Bronchial epithelial cell (primary cell): ENCODE results near the gene CADPS2. TPM values are rescaled to one million over a fixed set of nuclear protein-coding genes. Genes with fewer than 3 reads are reported as not detected.

ENCODE experiments used
- DNase-seq: peaks from one replicate; pipeline ENCODE4 v3.0.0-alpha.2; 2010; ENCODE audit warnings: low read depth
- FAIRE-seq: peaks from 2 replicates; lab custom pipeline; 2011; peaks lifted over from hg19 to GRCh38; lab: Jason Lieb, UNC
- H3K27me3 ChIP-seq: 2 replicates; pipeline ENCODE4 v1.5.1; 2011; ENCODE audit warnings: low read length; ENCODE audit not compliant: control insufficient read depth, insufficient read depth
- H3K36me3 ChIP-seq: 2 replicates; pipeline ENCODE4 v1.5.1; 2011; ENCODE audit warnings: low read length; ENCODE audit not compliant: control insufficient read depth, insufficient read depth
- H3K4me3 ChIP-seq: 2 replicates; pipeline ENCODE4 v1.5.1; 2011; ENCODE audit warnings: mild to moderate bottlenecking, low read depth, low read length, control low read depth
- CTCF ChIP-seq: IDR thresholded peaks from 2 replicates; pipeline ENCODE4 v1.5.1; 2011; ENCODE audit warnings: mild to moderate bottlenecking, moderate library complexity, low read length, control low read depth, inconsistent platforms; ENCODE audit not compliant: insufficient read depth, severe bottlenecking
- total RNA-seq: library from RNA; depleted of rRNA; stranded (reverse); fragments of >200 nt; gene quantifications from 2 replicates; pipeline ENCODE4 v1.2.1, GENCODE V29; 2014

The CADPS2 gene
- total RNA-seq, 1 donor from 2014 or later, result 4.2 TPM

GRCh38 chr7:122710916-122711315 lies 175.3 kb downstream of the CADPS2 start:
- FAIRE-seq, result no peak
- TF ChIP-seq CTCF, result no peak
- DNase-seq, result no peak

GRCh38 chr7:122709930-122710646 lies 176.2 kb downstream of the CADPS2 start:
- DNase-seq, result no peak
- Histone ChIP-seq H3K36me3 (no peaks in the 10 kb centered on the region), H3K4me3 (no peak overlapping the region), H3K27me3 (no peaks in the 10 kb centered on the region)
- no peak for TF ChIP-seq CTCF
- no peak for FAIRE-seq

More at GRCh38 chr7:122710916-122711315, 175.3 kb downstream of the CADPS2 start:
- Histone ChIP-seq H3K4me3 (no peak overlapping the region), H3K36me3 (no peaks in the 10 kb centered on the region), H3K27me3 (no peaks in the 10 kb centered on the region)

GRCh38 chr7:122706836-122707235 lies 179.4 kb downstream of the CADPS2 start:
- no peak for DNase-seq
- no peak for TF ChIP-seq CTCF
- Histone ChIP-seq H3K4me3 (no peak overlapping the region), H3K27me3 (no peaks in the 10 kb centered on the region), H3K36me3 (no peaks in the 10 kb centered on the region)
- no peak for FAIRE-seq

GRCh38 chr7:122702872-122703510 lies 183.3 kb downstream of the CADPS2 start, which contains the start of gene RNF148:
RNF148 (minus strand) TSS chr7:122702922; CDS start chr7:122702750, 172 bp downstream.
- no peak for TF ChIP-seq CTCF
- FAIRE-seq, result no peak
- DNase-seq, result no peak
- no peaks in the 10 kb centered on the region for H3K27me3 ChIP-seq
- H3K36me3 ChIP-seq, result no peaks in the 10 kb centered on the region
- H3K4me3 ChIP-seq, result no peak within 1 kb of the TSS

GRCh38 chr7:122699017-122699416 lies 187.2 kb downstream of the CADPS2 start, which contains the start of gene RNF133:
RNF133 (minus strand) TSS chr7:122699117; CDS start chr7:122698918, 199 bp downstream.
- no peak for TF ChIP-seq CTCF
- FAIRE-seq (no peak), DNase-seq (no peak)

More at GRCh38 chr7:122699017-122699416, 187.2 kb downstream of the CADPS2 start, which contains the start of gene RNF133:
- Histone ChIP-seq H3K4me3 (no peak within 1 kb of the TSS), H3K36me3 (no peaks in the 10 kb centered on the region), H3K27me3 (no peaks in the 10 kb centered on the region)
